SU-DHL-6 (cell line): Measurements from ENCODE around the gene PRKN.

Experiments used
- H2AFZ ChIP-seq: fragments of 200-600 bp; sonication (generic); 2 replicates; pipeline ENCODE4 v1.6.1; 2014; ENCODE audit warnings: low read depth, mild to moderate bottlenecking, moderate library complexity, mixed read lengths, antibody characterized with exemption, low read length; ENCODE audit not compliant: severe bottlenecking
- H3F3A ChIP-seq: fragments of 200-600 bp; shearing (Covaris generic); 2 replicates; pipeline ENCODE4 v1.6.0; 2016; ENCODE audit warnings: antibody characterized with exemption, mild to moderate bottlenecking; ENCODE audit not compliant: insufficient read depth
- H3K27ac ChIP-seq: fragments of 200-600 bp; sonication (generic); 2 replicates; pipeline ENCODE4 v1.5.1; 2016; ENCODE audit warnings: low read depth, mild to moderate bottlenecking, low read length, moderate library complexity, mixed read lengths
- H3K27me3 ChIP-seq: fragments of 200-600 bp; sonication (generic), shearing (Covaris generic); 2 replicates; pipeline ENCODE4 v1.6.0; 2014; ENCODE audit warnings: mild to moderate bottlenecking, low read length
- H3K36me3 ChIP-seq: fragments of 200-600 bp; sonication (generic); 2 replicates; pipeline ENCODE4 v1.6.1; 2014; ENCODE audit warnings: mild to moderate bottlenecking, low read length, mixed read lengths
- H3K4me2 ChIP-seq: fragments of 300-600, 200-600 bp; shearing (Covaris generic), sonication (generic); 2 replicates; pipeline ENCODE4 v1.6.0; 2014; ENCODE audit warnings: low read length, low read depth, mild to moderate bottlenecking; ENCODE audit not compliant: poor library complexity, severe bottlenecking
- H3K4me3 ChIP-seq: fragments of 200-600 bp; sonication (generic); 2 replicates; pipeline ENCODE4 v1.5.1; 2014; ENCODE audit warnings: antibody characterized with exemption, low read length, mild to moderate bottlenecking, mixed read lengths; ENCODE audit not compliant: insufficient read depth, poor library complexity, severe bottlenecking
- H3K79me2 ChIP-seq: fragments of 200-600 bp; sonication (generic); 2 replicates; pipeline ENCODE4 v1.6.1; 2014; ENCODE audit warnings: mild to moderate bottlenecking, low read length, moderate library complexity; ENCODE audit not compliant: insufficient read depth
- H3K9ac ChIP-seq: fragments of 200-600 bp; sonication (generic); 2 replicates; pipeline ENCODE4 v1.7.0; 2014; ENCODE audit warnings: mild to moderate bottlenecking, low read length
- H3K9me2 ChIP-seq: fragments of 200-600 bp; sonication (generic); replicated peaks from 2 replicates; pipeline ENCODE4 v1.6.1; 2014; ENCODE audit warnings: low read length; ENCODE audit not compliant: insufficient read depth
- H3K9me3 ChIP-seq: fragments of 200-600 bp; sonication (generic); 2 replicates; pipeline ENCODE4 v1.6.1; 2014; ENCODE audit warnings: low read length, mixed read lengths; ENCODE audit not compliant: insufficient read depth
- H4K20me1 ChIP-seq: fragments of 200-600 bp; sonication (generic); 2 replicates; pipeline ENCODE4 v1.6.1; 2014; ENCODE audit warnings: low read depth, mild to moderate bottlenecking, antibody characterized with exemption, low read length, moderate library complexity, mixed read lengths
- EZH2phosphoT487 ChIP-seq: fragments of 200-600 bp; sonication (generic), shearing (Covaris generic); conservative IDR thresholded peaks from 2 replicates; pipeline ENCODE4 v1.6.1; 2018; ENCODE audit warnings: mild to moderate bottlenecking, antibody characterized with exemption, low read length, moderate library complexity, mixed read lengths
- TF ChIP-seq, protein P1 (sequence below): fragments of 200-600 bp; sonication (generic); IDR thresholded peaks from one replicate; pipeline ENCODE4 v1.5.1; 2017; ENCODE audit warnings: antibody characterized with exemption, mild to moderate bottlenecking, low read length, moderate library complexity; ENCODE audit not compliant: insufficient read depth, poor library complexity, severe bottlenecking

The PRKN gene

DNA sequence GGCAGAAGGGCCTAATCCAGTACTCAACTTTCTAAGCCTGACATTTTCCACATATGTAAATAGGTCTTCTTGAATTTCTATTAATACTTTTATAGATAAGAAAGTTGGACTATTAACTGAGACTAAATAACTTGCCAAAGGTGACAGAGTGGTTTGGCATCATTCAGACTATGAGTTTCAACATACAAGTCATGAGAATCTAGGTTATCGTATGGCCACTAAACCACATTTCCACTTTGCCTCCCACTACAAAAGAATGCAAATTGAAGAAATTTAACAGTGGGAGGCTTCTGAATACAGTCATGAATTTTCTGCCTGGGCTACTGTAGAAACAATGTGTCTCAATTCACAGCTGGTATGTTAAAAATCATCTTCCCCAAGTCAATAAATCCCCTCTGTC, 922.7 kb downstream of the PRKN start:
- H3K27ac ChIP-seq: no peak overlapping the region
- no peaks in the 10 kb centered on the region for H3K79me2 ChIP-seq
- H3K9me3 ChIP-seq: no peaks in the 10 kb centered on the region
- no peaks in the 10 kb centered on the region for H3K27me3 ChIP-seq
- no peak overlapping the region for H2AFZ ChIP-seq
- no peaks in the 10 kb centered on the region for H3F3A ChIP-seq
- no peaks in the 10 kb centered on the region for H3K36me3 ChIP-seq
- no peaks in the 10 kb centered on the region for H4K20me1 ChIP-seq
- H3K4me3 ChIP-seq: no peak overlapping the region
- no peak overlapping the region for H3K9ac ChIP-seq
- H3K9me2 ChIP-seq: no peaks in the 10 kb centered on the region
- TF ChIP-seq, protein P1, sequence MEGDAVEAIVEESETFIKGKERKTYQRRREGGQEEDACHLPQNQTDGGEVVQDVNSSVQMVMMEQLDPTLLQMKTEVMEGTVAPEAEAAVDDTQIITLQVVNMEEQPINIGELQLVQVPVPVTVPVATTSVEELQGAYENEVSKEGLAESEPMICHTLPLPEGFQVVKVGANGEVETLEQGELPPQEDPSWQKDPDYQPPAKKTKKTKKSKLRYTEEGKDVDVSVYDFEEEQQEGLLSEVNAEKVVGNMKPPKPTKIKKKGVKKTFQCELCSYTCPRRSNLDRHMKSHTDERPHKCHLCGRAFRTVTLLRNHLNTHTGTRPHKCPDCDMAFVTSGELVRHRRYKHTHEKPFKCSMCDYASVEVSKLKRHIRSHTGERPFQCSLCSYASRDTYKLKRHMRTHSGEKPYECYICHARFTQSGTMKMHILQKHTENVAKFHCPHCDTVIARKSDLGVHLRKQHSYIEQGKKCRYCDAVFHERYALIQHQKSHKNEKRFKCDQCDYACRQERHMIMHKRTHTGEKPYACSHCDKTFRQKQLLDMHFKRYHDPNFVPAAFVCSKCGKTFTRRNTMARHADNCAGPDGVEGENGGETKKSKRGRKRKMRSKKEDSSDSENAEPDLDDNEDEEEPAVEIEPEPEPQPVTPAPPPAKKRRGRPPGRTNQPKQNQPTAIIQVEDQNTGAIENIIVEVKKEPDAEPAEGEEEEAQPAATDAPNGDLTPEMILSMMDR: no peak
- TF ChIP-seq EZH2phosphoT487: no peak
- H3K4me2 ChIP-seq: no peak overlapping the region

- H4K20me1 ChIP-seq: no peaks in the 10 kb centered on the region
- H3K27me3 ChIP-seq: no peaks in the 10 kb centered on the region
- TF ChIP-seq EZH2phosphoT487: no peak
- TF ChIP-seq, protein P1: no peak
- H3K36me3 ChIP-seq: no peaks in the 10 kb centered on the region
- H3K4me3 ChIP-seq: no peak overlapping the region
- H3K9ac ChIP-seq: no peak overlapping the region
- no peaks in the 10 kb centered on the region for H3K9me3 ChIP-seq
- H3K27ac ChIP-seq: no peak overlapping the region
- no peaks in the 10 kb centered on the region for H3K9me2 ChIP-seq
- H3K79me2 ChIP-seq: no peaks in the 10 kb centered on the region
- no peak overlapping the region for H2AFZ ChIP-seq
- no peak overlapping the region for H3K4me2 ChIP-seq
- H3F3A ChIP-seq: no peaks in the 10 kb centered on the region
Measured at GRCh38 chr6:161803131-161803530, 924.4 kb downstream of the PRKN start.

DNA sequence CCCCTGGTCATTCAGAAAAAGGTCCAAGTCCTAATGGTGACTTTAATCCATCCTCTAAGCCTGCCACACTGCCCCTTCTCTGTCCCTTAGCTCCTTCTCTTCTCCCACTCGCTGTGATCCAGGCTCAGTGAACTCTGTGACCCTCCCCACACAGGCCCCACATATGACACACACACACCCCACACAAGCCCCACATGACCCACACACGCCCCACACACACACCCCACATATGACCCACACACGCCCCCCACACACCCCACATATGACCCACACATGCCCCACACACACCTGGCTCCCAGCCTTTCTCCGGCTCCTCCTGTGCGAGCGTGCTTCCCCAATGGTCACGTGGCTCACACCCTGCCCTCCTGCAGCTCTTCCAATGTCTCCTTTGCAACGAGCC, 925.3 kb downstream of the PRKN start:
- no peaks in the 10 kb centered on the region for H3K27me3 ChIP-seq
- TF ChIP-seq, protein P1: no peak
- no peak for TF ChIP-seq EZH2phosphoT487
- no peak overlapping the region for H3K27ac ChIP-seq
- H3K4me3 ChIP-seq: no peak overlapping the region
- no peaks in the 10 kb centered on the region for H3K79me2 ChIP-seq
- H3K9me3 ChIP-seq: no peaks in the 10 kb centered on the region
- no peaks in the 10 kb centered on the region for H3F3A ChIP-seq
- no peaks in the 10 kb centered on the region for H3K9me2 ChIP-seq
- no peaks in the 10 kb centered on the region for H4K20me1 ChIP-seq
- no peaks in the 10 kb centered on the region for H3K36me3 ChIP-seq
- H3K4me2 ChIP-seq: no peak overlapping the region
- no peak overlapping the region for H3K9ac ChIP-seq
- no peak overlapping the region for H2AFZ ChIP-seq
